ENCODE data around the gene PAFAH2.

PAFAH2 gene

DNA sequence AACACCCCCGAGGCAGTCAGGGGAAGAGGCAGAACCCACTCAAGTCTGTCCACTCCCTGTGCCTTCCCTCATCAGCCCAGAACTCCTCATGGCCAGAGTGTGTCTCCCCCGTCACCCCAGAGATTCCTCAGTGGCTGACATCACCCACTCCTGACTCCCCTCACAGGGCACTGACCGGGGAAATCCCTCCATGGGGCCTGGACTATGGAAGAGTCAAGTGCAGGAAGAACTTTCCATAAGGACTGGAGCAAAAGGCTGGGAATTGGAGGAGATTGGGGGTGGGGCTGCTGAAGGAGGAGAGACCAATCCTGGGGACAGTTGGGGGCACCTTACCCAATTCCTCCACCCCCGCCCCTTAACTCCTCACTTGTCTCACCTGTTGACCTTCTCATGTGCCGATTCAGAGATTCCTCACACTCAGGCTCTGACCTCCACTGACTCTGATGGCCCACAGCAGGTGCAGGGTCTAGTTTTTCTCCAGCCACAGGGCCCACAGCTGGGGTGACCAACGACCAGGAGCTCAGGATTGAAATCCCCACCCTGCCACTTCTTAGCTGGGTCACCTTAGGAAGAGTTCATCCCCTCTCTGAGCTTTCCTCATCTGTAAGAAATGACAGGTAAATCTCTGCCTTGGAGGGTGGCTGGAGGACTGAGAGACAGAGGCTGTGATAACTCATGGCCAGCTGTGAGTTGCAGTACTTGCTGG is 23.2 kb upstream of the PAFAH2 start:
- H3K27ac ChIP-seq (ENCODE audit: low read length) = no peak overlapping the region
- H3K9me2 ChIP-seq (replicated peaks; ENCODE audit: insufficient read depth, low read length) = no peaks in the 10 kb centered on the region
- peaks cover 6% of the 10 kb centered on the region; the same call in 1 of the 2 replicates for H3K4me1 ChIP-seq (ENCODE audit: low read length)
- H3K27me3 ChIP-seq (replicated peaks; ENCODE audit: insufficient read depth, low read length) = peaks cover 9% of the 10 kb centered on the region; the same call in 1 of the 2 replicates
- no peaks in the 10 kb centered on the region for H3F3A ChIP-seq (ENCODE audit: insufficient read depth, low read length)
- H3K79me2 ChIP-seq (ENCODE audit: low read length) = no peaks in the 10 kb centered on the region
- H3K36me3 ChIP-seq (replicated peaks; ENCODE audit: insufficient read depth, low read length) = no peaks in the 10 kb centered on the region
- no peaks in the 10 kb centered on the region for H3K9me3 ChIP-seq (replicated peaks; ENCODE audit: insufficient read depth, low read length)
- H2AFZ ChIP-seq (ENCODE audit: low read length) = no peak overlapping the region
- no peak overlapping the region for H3K9ac ChIP-seq (ENCODE audit: low read length)
- H4K20me1 ChIP-seq (ENCODE audit: insufficient read depth, low read length) = no peaks in the 10 kb centered on the region
- TF ChIP-seq EZH2phosphoT487 (IDR thresholded peaks at IDR 0.05; ENCODE audit: low read length) (no peak), EZH2 (optimal IDR thresholded peaks at IDR 0.05; ENCODE audit: low read depth, low read length) (no peak)
- TF ChIP-seq, protein P1, sequence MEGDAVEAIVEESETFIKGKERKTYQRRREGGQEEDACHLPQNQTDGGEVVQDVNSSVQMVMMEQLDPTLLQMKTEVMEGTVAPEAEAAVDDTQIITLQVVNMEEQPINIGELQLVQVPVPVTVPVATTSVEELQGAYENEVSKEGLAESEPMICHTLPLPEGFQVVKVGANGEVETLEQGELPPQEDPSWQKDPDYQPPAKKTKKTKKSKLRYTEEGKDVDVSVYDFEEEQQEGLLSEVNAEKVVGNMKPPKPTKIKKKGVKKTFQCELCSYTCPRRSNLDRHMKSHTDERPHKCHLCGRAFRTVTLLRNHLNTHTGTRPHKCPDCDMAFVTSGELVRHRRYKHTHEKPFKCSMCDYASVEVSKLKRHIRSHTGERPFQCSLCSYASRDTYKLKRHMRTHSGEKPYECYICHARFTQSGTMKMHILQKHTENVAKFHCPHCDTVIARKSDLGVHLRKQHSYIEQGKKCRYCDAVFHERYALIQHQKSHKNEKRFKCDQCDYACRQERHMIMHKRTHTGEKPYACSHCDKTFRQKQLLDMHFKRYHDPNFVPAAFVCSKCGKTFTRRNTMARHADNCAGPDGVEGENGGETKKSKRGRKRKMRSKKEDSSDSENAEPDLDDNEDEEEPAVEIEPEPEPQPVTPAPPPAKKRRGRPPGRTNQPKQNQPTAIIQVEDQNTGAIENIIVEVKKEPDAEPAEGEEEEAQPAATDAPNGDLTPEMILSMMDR (IDR thresholded peaks at IDR 0.05; ENCODE audit: low read length) = no peak
- no peak for DNase-seq
- H3K4me3 ChIP-seq (ENCODE audit: low read length) = no peak overlapping the region
- no peak overlapping the region for H3K4me2 ChIP-seq (ENCODE audit: low read depth, low read length)

DNA sequence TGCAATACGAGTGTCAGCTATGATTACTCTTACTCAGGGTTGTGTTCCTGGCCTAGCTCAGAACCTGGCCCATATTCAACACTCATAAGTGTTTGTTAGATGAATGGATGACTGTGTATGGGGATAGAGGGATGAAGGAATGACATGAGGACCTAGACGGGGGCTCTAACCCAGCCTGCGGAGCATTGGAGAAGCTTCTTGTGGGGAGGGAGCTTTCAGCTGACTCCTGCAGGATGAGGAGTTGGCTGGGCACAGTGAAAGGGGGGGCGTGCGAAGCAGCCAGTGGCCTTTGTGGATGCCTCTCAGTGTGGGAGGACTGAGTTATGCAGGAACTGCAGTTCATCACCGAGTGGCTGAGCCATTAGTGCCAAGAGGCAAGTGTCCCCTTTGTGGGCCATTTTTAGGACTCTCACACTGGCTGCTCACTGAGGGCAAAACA is 22.5 kb upstream of the PAFAH2 start:
- DNase-seq = no peak
- H3K4me2 ChIP-seq (ENCODE audit: low read depth, low read length) = no peak overlapping the region
- H3K9me2 ChIP-seq (replicated peaks; ENCODE audit: insufficient read depth, low read length) = no peaks in the 10 kb centered on the region
- peaks cover 6% of the 10 kb centered on the region; the same call in 1 of the 2 replicates for H3K4me1 ChIP-seq (ENCODE audit: low read length)
- H3K79me2 ChIP-seq (ENCODE audit: low read length) = no peaks in the 10 kb centered on the region
- H3K9me3 ChIP-seq (replicated peaks; ENCODE audit: insufficient read depth, low read length) = no peaks in the 10 kb centered on the region
- no peaks in the 10 kb centered on the region for H3K36me3 ChIP-seq (replicated peaks; ENCODE audit: insufficient read depth, low read length)
- TF ChIP-seq, protein P1 (IDR thresholded peaks at IDR 0.05; ENCODE audit: low read length) = no peak
- TF ChIP-seq EZH2phosphoT487 (IDR thresholded peaks at IDR 0.05; ENCODE audit: low read length) (no peak), EZH2 (optimal IDR thresholded peaks at IDR 0.05; ENCODE audit: low read depth, low read length) (no peak)
- no peaks in the 10 kb centered on the region for H4K20me1 ChIP-seq (ENCODE audit: insufficient read depth, low read length)
- H3K27me3 ChIP-seq (replicated peaks; ENCODE audit: insufficient read depth, low read length) = peaks cover 9% of the 10 kb centered on the region; the same call in 1 of the 2 replicates
- H3K4me3 ChIP-seq (ENCODE audit: low read length) = no peak overlapping the region
- H3F3A ChIP-seq (ENCODE audit: insufficient read depth, low read length) = no peaks in the 10 kb centered on the region
- H2AFZ ChIP-seq (ENCODE audit: low read length) = no peak overlapping the region
- no peak overlapping the region for H3K9ac ChIP-seq (ENCODE audit: low read length)
- H3K27ac ChIP-seq (ENCODE audit: low read length) = no peak overlapping the region

GRCh38 chr1:26019641-26020315 is 21.9 kb upstream of the PAFAH2 start:
- Histone ChIP-seq H3K36me3 (replicated peaks; ENCODE audit: insufficient read depth, low read length) (no peaks in the 10 kb centered on the region), H3K4me1 (ENCODE audit: low read length) (peaks cover 6% of the 10 kb centered on the region; the same call in 1 of the 2 replicates), H3K9me3 (replicated peaks; ENCODE audit: insufficient read depth, low read length) (no peaks in the 10 kb centered on the region), H3K4me2 (ENCODE audit: low read depth, low read length) (peak overlapping the region; percentile 12; the same call in 1 of the 2 replicates), H3F3A (ENCODE audit: insufficient read depth, low read length) (no peaks in the 10 kb centered on the region), H3K4me3 (ENCODE audit: low read length) (no peak overlapping the region), H3K27me3 (replicated peaks; ENCODE audit: insufficient read depth, low read length) (peaks cover 3% of the 10 kb centered on the region; the same call in 1 of the 2 replicates), H2AFZ (ENCODE audit: low read length) (no peak overlapping the region), H4K20me1 (ENCODE audit: insufficient read depth, low read length) (no peaks in the 10 kb centered on the region), H3K9ac (ENCODE audit: low read length) (no peak overlapping the region), H3K27ac (ENCODE audit: low read length) (no peak overlapping the region), H3K79me2 (ENCODE audit: low read length) (no peaks in the 10 kb centered on the region), H3K9me2 (replicated peaks; ENCODE audit: insufficient read depth, low read length) (no peaks in the 10 kb centered on the region)
- TF ChIP-seq, protein P1 (IDR thresholded peaks at IDR 0.05; ENCODE audit: low read length) = no peak
- TF ChIP-seq EZH2phosphoT487 (IDR thresholded peaks at IDR 0.05; ENCODE audit: low read length) (no peak), EZH2 (optimal IDR thresholded peaks at IDR 0.05; ENCODE audit: low read depth, low read length) (no peak)
- peak; percentile 21 for DNase-seq
